Tibial nerve (tissue), 4 donors: ENCODE measurements around the gene DHX34. TPM values are rescaled to one million over a fixed set of nuclear protein-coding genes. Genes with fewer than 3 reads are reported as not detected.
"Not testable (repeated sequence)": the region's sequence is repeated elsewhere in the genome, so short reads cannot be mapped to it uniquely, and the experiment has no call there.

Experiments
- DNase-seq, 2 donors: peaks; one replicate each; pipeline ENCODE4 v3.0.0-alpha.2; 2019; ENCODE audit warnings: low spot score in 2 of 2
- H3K27ac ChIP-seq, 4 donors: fragments of 200-600 bp; sonication (generic) in 3 of 4; one replicate each; pipeline ENCODE4 v1.5.1; 2017 to 2019; ENCODE audit warnings: mild to moderate bottlenecking in 1 of 4
- H3K27me3 ChIP-seq, 2 donors: fragments of 200-600 bp; sonication (generic) in 1 of 2; one replicate each; pipeline versions ENCODE4 v1.5.1 to v1.6.0; 2017 to 2019
- H3K36me3 ChIP-seq, 3 donors: fragments of 200-600 bp; sonication (generic); one replicate each; pipeline ENCODE4 v1.5.1; 2018 to 2019
- H3K4me1 ChIP-seq, 4 donors: fragments of 200-600 bp; sonication (generic) in 3 of 4; one replicate each; pipeline ENCODE4 v1.5.1; 2017 to 2019
- H3K4me3 ChIP-seq, 4 donors: fragments of 200-600 bp; sonication (generic) in 3 of 4; one replicate each; pipeline ENCODE4 v1.5.1; 2017 to 2019; ENCODE audit warnings: mild to moderate bottlenecking in 1 of 4, moderate library complexity in 1 of 4
- H3K9me3 ChIP-seq, 4 donors: fragments of 200-600 bp; sonication (generic) in 3 of 4; one replicate each; pipeline ENCODE4 v1.5.1; 2017 to 2019
- EP300 ChIP-seq, 2 donors: sonication (generic); formaldehyde crosslinking; IDR thresholded peaks; one replicate each; pipeline ENCODE4 v1.6.1; 2017; ENCODE audit warnings: antibody characterized with exemption in 2 of 2, mild to moderate bottlenecking in 1 of 2
- POLR2A ChIP-seq, 2 donors: fragments of 450-650 bp; IDR thresholded peaks; one replicate each; pipeline ENCODE4 v1.6.1; 2017; ENCODE audit warnings: antibody characterized with exemption in 2 of 2, mild to moderate bottlenecking in 2 of 2, moderate library complexity in 2 of 2
- WGBS, 2 donors: methylation state at CpG; one replicate each; pipeline ENCODE4 v1.1.5; 2018; 5-methylcytosine and 5-hydroxymethylcytosine counted together
- total RNA-seq, 4 donors: library from RNA; depleted of rRNA; stranded (reverse); fragments of >200 nt; gene quantifications; one replicate each; pipeline ENCODE4 v1.1.0, GENCODE V29; 2016
- TF ChIP-seq, protein P1 (sequence below), 5 experiments: fragments of 200-600 bp in 3 of 5; fragments of 450-650 bp in 2 of 5; sonication (generic) in 3 of 5; IDR thresholded peaks; one replicate each; pipeline ENCODE4 v1.5.1; 2016 to 2019; ENCODE audit warnings: antibody characterized with exemption in 5 of 5, mild to moderate bottlenecking in 3 of 5, moderate library complexity in 2 of 5

DHX34 gene
- total RNA-seq, 4 donors from 2014 or later, result 12.4 to 43.8 (median 13.9) TPM

DNA sequence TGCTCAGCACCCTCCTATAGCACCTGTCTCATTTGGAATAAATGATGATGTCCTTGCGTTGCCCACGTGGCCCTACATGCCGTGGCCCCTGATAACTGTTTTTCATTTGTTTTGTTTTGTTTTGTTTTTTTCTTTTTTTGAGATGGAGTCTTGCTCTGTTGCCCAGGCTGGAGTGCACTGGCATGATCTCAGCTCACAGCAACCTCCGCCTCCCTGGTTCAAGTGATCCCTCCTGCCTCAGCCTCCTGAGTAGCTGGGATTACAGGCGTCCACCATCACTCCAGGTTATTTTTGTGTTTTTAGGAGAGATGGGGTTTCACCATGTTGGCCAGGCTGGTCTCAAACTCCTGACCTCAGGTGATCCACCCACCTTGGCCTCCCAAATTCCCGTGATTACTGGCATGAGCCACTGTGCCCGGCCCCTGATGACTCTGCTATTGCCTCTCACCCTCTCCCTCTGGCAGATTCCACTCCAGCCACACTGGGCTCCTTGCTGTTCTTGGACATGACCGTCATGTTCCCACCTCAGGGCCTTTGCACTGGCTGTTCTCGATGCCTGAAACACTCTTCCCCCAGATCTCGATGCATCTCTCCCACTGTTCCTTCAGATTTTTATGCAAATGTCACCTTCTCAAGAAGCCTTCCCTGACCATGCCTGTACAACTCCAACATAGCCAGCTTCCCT lies 9.8 kb upstream of the DHX34 start:
- WGBS, 2 donors, result 78 to 82% methylated on average over 10 of the region's 10 CpGs
- no peak overlapping the region for H3K4me3 ChIP-seq
- no peaks in the 10 kb centered on the region for H3K27me3 ChIP-seq
- DNase-seq, result no peak
- TF ChIP-seq EP300 (IDR thresholded peaks at IDR 0.05) (no peak), POLR2A (IDR thresholded peaks at IDR 0.05) (no peak)
- TF ChIP-seq, protein P1, sequence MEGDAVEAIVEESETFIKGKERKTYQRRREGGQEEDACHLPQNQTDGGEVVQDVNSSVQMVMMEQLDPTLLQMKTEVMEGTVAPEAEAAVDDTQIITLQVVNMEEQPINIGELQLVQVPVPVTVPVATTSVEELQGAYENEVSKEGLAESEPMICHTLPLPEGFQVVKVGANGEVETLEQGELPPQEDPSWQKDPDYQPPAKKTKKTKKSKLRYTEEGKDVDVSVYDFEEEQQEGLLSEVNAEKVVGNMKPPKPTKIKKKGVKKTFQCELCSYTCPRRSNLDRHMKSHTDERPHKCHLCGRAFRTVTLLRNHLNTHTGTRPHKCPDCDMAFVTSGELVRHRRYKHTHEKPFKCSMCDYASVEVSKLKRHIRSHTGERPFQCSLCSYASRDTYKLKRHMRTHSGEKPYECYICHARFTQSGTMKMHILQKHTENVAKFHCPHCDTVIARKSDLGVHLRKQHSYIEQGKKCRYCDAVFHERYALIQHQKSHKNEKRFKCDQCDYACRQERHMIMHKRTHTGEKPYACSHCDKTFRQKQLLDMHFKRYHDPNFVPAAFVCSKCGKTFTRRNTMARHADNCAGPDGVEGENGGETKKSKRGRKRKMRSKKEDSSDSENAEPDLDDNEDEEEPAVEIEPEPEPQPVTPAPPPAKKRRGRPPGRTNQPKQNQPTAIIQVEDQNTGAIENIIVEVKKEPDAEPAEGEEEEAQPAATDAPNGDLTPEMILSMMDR (IDR thresholded peaks at IDR 0.05), result no peak
- no peak overlapping the region for H3K27ac ChIP-seq
- no peaks in the 10 kb centered on the region for H3K9me3 ChIP-seq
- no peaks in the 10 kb centered on the region for H3K36me3 ChIP-seq
- H3K4me1 ChIP-seq, result no peaks in the 10 kb centered on the region

DNA sequence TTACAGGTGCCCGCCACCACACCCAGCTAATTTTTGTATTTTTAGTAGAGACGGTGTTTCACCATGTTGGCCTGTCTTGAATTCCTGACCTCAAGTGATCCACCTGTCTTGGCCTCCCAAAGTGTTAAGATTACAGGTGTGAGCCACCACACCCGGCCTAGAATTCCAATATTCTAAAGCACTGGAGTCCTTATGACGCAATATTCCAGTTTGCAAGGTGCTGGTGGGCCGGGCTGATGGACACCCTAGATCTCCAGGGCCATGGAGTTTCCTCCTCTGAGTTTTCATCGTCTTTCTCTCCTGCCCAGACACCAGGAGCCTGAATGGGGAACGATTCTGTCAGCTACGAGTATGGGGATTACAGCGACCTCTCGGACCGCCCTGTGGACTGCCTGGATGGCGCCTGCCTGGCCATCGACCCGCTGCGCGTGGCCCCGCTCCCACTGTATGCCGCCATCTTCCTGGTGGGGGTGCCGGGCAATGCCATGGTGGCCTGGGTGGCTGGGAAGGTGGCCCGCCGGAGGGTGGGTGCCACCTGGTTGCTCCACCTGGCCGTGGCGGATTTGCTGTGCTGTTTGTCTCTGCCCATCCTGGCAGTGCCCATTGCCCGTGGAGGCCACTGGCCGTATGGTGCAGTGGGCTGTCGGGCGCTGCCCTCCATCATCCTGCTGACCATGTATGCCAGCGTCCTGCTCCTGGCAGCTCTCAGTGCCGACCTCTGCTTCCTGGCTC lies 8.5 kb upstream of the DHX34 start:
- no peak overlapping the region for H3K27ac ChIP-seq
- no peaks in the 10 kb centered on the region for H3K4me1 ChIP-seq
- H3K36me3 ChIP-seq, result no peaks in the 10 kb centered on the region
- H3K4me3 ChIP-seq, result no peak overlapping the region
- H3K27me3 ChIP-seq, result no peaks in the 10 kb centered on the region
- H3K9me3 ChIP-seq, result no peaks in the 10 kb centered on the region
- 88 to 95% methylated on average over 15 to 29 of the region's 29 CpGs for WGBS, 2 donors
- DNase-seq, result no peak
- TF ChIP-seq POLR2A (IDR thresholded peaks at IDR 0.05), result no peak
- no peak for TF ChIP-seq EP300 (IDR thresholded peaks at IDR 0.05)
- TF ChIP-seq, protein P1 (IDR thresholded peaks at IDR 0.05), result no peak

DNA sequence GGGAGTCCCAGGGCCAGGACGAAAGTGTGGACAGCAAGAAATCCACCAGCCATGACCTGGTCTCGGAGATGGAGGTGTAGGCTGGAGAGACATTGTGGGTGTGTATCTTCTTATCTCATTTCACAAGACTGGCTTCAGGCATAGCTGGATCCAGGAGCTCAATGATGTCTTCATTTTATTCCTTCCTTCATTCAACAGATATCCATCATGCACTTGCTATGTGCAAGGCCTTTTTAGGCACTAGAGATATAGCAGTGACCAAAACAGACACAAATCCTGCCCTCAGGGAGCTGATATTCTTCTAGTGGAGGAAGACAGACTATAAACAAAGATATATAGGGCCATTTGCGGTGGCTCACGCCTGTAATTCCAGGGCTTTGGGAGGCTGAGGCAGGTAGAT lies 7.4 kb upstream of the DHX34 start:
- Histone ChIP-seq H3K27me3 (no peaks in the 10 kb centered on the region), H3K36me3 (no peaks in the 10 kb centered on the region), H3K4me1 (no peaks in the 10 kb centered on the region), H3K4me3 (no peak overlapping the region), H3K9me3 (no peaks in the 10 kb centered on the region), H3K27ac (no peak overlapping the region)
- TF ChIP-seq POLR2A (IDR thresholded peaks at IDR 0.05) (no peak), EP300 (IDR thresholded peaks at IDR 0.05) (no peak)
- TF ChIP-seq, protein P1 (IDR thresholded peaks at IDR 0.05), result no peak
- no peak for DNase-seq
- 86 to 95% methylated on average over 4 of the region's 4 CpGs for WGBS, 2 donors

DNA sequence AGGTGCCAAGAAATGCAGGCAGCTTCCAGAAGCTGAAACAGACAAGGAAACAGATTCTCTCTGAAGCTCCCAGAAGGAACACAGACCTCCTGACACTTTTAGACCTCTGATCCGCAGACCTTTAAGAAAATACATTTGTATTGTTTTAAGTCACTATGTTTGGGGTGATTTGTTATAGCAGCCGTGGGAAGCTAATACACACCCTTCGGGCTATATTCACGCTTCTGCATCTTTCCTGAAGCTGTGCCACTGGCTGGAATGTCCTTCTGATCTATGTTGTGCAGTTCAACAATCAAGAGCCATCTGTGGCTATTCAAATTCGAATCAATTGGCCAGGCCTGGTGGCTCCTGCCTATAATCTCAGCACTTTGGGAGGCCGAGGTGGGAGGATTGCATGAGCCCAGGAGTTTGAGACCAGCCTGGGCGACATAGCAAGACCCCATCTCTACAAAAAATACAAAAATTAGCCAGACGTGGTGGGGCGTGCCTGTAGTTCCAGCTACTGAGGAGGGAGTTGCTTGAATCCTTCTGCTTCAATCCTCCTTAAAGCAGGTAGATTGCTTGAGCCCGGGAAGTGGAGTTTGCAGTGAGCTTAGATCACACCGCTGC lies 5.8 kb upstream of the DHX34 start:
- H3K4me1 ChIP-seq, result peaks cover 0 to 3% (median 0%) of the 10 kb centered on the region in 4 donors
- TF ChIP-seq POLR2A (IDR thresholded peaks at IDR 0.05), result no peak
- TF ChIP-seq, protein P1 (IDR thresholded peaks at IDR 0.05), result no peak
- TF ChIP-seq EP300 (IDR thresholded peaks at IDR 0.05), result no peak
- H3K4me3 ChIP-seq, result no peak overlapping the region
- H3K9me3 ChIP-seq, result no peaks in the 10 kb centered on the region
- no peaks in the 10 kb centered on the region for H3K36me3 ChIP-seq
- no peak for DNase-seq
- no peaks in the 10 kb centered on the region for H3K27me3 ChIP-seq
- 80 to 82% methylated on average over 11 of the region's 11 CpGs for WGBS, 2 donors
- H3K27ac ChIP-seq, result no peak overlapping the region

DNA sequence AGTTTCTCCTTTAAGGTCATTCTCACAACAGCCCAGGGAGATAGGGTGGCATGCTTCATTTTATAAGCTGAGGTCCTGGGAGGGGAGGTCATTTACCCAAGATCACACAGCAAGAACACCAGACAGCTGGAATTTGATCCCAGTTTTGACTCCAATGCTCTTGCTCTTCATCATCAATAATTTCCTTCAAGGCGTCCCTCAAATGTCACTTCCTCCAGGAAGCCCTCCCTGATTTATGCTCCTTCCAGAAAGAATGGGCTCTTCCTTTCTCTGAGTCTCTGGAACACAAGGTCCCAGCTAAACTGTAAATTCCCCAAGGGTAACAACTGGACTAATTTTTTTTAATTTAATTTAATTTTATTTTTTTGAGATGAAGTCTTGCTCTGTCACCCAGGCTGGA lies 4.7 kb upstream of the DHX34 start:
- no peak for DNase-seq
- TF ChIP-seq POLR2A (IDR thresholded peaks at IDR 0.05), result no peak
- no peak for TF ChIP-seq EP300 (IDR thresholded peaks at IDR 0.05)
- TF ChIP-seq, protein P1 (IDR thresholded peaks at IDR 0.05), result no peak
- no peaks in the 10 kb centered on the region for H3K36me3 ChIP-seq
- no peak overlapping the region for H3K27ac ChIP-seq
- peaks cover 0 to 9% (median 0%) of the 10 kb centered on the region in 4 donors for H3K4me1 ChIP-seq
- 69 to 90% methylated on average over 1 of the region's 1 CpG for WGBS, 2 donors
- H3K4me3 ChIP-seq, result no peak overlapping the region
- H3K27me3 ChIP-seq, result no peaks in the 10 kb centered on the region
- H3K9me3 ChIP-seq, result no peaks in the 10 kb centered on the region

- WGBS, 2 donors, result 86 to 92% methylated on average over 6 of the region's 6 CpGs
- not testable (repeated sequence) for H3K27me3 ChIP-seq, H3K36me3 ChIP-seq, DNase-seq, H3K27ac ChIP-seq, H3K4me3 ChIP-seq, H3K9me3 ChIP-seq
- peaks cover 0 to 25% (median 7%) of the 10 kb centered on the region in 4 donors for H3K4me1 ChIP-seq
Measured at GRCh38 chr19:47346024-47346423, 3.1 kb upstream of the DHX34 start.
